D721Med (cell line): Measurements from ENCODE around the gene MAP3K1.
A peak's percentile ranks its signal among the peaks of the same experiment; 100 is the strongest.
"Not testable (repeated sequence)": the region's sequence is repeated elsewhere in the genome, so short reads cannot be mapped to it uniquely, and the experiment has no call there.

Source experiments
- DNase-seq: peaks from one replicate; pipeline ENCODE4 v3.0.0; 2011; ENCODE audit warnings: low spot score; ENCODE audit not compliant: insufficient read length
- FAIRE-seq: peaks from 2 replicates; lab custom pipeline; 2011; peaks lifted over from hg19 to GRCh38; lab: Jason Lieb, UNC
- TF ChIP-seq, protein P1 (sequence below): IDR thresholded peaks from 2 replicates; pipeline ENCODE4 v1.5.1; 2012; ENCODE audit warnings: mild to moderate bottlenecking, control low read depth; ENCODE audit not compliant: insufficient read depth; ENCODE audit errors: missing control alignments

MAP3K1 gene

DNA sequence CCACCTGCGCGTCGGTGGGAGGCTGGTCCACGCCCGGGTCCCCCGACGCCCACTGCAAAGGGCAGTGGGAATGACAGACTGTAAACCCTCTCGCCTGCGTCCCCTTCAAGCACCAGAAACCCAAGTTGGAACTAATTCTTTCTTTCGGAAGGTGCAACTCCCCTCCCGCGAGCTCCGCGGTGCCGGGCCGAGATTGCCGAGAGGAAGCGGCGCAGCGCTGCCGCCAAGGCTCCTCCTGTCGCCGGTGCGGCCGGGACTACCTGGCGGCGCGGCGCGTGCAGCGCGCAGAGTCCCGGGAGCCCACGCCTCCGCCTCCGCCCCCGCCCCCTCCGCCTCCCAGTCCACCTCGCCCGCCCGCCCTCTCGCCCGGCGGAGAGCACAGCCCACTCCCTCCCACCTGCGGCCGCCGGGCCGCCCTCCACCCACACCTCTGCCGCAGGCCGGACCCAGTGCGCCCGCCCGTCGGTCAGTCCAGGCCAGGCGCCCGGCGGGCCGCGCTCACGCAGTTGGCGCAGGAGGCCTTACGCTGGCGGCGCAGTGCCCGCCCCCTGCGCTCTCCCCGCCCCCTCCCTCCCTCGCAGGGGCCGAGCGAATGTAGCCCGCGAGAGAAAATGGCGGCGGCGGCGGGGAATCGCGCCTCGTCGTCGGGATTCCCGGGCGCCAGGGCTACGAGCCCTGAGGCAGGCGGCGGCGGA is at the start of gene MAP3K1:
MAP3K1 (plus strand) TSS at position 587 of the 695 bp plus-strand sequence; CDS start at position 612, 25 bp downstream.
- FAIRE-seq: no peak
- TF ChIP-seq, protein P1, sequence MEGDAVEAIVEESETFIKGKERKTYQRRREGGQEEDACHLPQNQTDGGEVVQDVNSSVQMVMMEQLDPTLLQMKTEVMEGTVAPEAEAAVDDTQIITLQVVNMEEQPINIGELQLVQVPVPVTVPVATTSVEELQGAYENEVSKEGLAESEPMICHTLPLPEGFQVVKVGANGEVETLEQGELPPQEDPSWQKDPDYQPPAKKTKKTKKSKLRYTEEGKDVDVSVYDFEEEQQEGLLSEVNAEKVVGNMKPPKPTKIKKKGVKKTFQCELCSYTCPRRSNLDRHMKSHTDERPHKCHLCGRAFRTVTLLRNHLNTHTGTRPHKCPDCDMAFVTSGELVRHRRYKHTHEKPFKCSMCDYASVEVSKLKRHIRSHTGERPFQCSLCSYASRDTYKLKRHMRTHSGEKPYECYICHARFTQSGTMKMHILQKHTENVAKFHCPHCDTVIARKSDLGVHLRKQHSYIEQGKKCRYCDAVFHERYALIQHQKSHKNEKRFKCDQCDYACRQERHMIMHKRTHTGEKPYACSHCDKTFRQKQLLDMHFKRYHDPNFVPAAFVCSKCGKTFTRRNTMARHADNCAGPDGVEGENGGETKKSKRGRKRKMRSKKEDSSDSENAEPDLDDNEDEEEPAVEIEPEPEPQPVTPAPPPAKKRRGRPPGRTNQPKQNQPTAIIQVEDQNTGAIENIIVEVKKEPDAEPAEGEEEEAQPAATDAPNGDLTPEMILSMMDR: no peak
- peak; percentile 52 for DNase-seq

DNA sequence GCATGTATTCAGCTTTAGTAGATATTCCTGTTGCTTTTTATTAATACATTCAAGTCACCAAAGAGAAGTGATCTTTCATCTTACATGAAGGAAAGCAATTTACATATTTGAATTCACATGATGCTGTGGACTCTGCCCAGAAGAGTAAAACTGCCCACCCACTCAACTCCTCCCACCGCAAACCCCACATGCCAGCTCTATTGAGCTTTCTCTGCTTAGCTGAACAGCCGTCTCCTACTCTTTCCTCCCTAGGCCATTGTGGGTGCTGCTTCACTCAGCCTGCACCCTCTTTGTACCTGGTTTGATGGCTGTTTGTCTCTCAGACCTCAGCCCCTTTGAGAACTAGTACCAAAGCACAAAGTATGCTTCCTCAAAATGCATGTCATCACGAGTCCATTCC is 48.4 kb upstream of the MAP3K1 start:
- TF ChIP-seq, protein P1: no peak
- DNase-seq: no peak
- no peak for FAIRE-seq

DNA sequence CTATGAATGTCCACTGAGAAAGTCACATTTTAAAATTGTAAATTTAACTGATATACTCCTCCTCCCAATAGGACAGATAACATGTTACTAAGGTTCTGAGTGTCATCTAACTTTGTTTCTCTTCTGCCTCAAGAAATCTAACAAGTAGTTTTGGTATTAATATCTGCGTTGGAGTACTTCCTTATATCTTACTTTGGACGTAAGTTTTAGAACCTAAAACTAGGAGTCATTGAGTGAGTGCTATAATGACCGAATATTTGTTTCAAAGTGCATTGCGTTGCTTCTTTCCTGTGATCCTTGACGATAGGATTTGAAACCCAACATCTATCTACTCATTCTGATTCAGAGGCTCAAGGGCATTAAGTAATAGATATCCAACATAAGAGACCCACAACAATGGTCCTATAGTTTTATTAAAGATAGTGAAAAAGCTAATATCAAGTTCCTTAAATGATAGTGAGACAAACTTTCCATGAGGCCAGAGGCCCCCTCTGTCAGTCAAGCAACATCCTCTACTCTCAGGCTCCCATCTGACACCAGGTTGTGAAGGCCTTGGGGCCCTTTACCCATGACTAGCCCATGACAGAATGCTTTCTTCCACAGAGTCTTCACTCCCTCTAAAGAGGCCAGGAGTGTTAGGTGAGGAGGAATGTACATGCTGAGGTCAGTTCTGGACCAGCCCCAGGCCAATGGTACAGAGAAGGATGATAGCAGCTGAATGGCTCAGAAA is 45.3 kb upstream of the MAP3K1 start:
- no peak for DNase-seq
- TF ChIP-seq, protein P1: no peak
- no peak for FAIRE-seq

DNA sequence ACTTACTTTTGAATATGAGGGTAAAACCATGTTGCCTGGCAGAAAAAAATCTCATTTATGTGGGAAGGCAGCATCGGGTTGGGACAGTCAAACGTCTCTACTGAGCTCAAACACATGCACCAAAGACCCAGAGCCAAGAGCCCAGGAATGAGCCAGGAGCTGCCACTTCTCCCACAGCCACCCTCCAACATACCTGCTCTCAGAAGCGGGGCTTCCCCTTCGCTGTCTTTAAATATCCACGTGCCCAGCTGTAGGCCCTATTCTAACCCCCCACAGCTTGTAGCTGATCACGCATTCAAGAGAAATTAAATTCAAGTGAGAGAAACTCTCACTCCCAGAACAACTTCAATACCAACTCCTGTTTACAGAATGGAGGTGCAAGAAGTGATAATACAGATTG is 42.6 kb upstream of the MAP3K1 start:
- TF ChIP-seq, protein P1: no peak
- no peak for FAIRE-seq

DNA sequence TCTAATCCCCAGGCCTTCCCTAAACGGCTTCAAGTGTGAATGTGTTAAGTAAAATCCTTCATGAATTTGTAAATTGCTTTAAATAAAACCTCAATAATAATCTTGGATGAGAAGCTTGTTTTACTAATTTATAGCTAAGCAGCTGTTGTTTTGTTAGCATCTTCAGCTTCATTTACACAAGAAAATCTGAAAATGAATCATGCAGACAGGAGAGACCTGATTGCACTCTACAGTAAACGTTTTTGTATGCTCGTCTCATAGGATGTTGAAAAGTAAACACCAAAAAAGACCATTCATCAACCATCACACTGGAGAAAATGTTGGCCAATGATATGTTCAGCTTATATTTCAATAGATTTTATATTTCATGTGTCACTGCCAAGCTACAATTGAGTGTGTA is 40.4 kb upstream of the MAP3K1 start:
- FAIRE-seq (peak; percentile 41), DNase-seq (no peak)
- TF ChIP-seq, protein P1: no peak

More for the DNA sequence above, 42.6 kb upstream of the MAP3K1 start:
- DNase-seq: no peak

DNA sequence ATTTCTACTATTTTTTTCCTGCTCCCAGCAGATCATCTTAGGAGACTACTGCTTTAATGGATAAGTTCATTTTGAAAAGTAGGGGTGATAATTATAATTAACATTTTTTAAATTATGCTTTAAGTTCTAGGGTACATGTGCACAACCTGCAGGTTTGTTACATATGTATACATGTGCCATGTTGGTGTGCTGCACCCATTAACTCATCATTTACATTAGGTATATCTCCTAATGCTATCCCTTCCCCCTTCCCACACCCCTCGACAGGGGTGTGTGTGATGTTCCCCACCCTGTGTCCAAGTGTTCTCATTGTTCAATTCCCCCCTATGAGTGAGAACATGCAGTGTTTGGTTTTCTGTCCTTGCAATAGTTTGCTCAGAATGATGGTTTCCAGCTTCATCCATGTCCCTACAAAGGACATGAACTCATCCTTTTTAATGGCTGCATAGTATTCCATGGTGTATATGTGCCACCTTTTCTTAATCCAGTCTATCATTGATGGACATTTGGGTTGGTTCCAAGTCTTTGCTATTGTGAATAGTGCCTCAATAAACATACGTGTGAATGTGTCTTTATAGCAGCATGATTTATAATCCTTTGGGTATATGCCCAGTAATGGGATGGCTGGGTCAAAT is 39.0 kb upstream of the MAP3K1 start:
- not testable (repeated sequence) for FAIRE-seq, DNase-seq

DNA sequence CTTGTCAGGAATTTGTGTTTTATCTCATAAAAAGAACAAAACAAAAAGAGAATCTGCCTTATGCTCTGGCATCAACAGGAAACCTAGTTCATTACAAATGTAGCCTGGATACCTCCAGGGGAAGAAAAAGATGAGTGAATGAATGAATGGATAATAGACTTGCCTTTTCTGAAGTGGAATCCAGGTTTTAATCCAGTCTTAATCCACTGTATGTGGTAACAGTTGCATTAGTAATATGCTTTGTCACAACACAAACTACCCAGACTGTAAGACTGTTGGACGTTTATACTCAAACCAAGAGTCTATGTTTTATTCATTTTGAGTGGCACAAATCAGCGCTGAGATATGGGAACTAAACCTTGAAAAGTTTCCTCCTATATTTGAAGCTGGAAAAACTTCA is 32.1 kb upstream of the MAP3K1 start:
- TF ChIP-seq, protein P1: no peak
- FAIRE-seq: peak; percentile 58

More for the DNA sequence above, 32.1 kb upstream of the MAP3K1 start:
- DNase-seq: no peak
